K562 (cell line): ENCODE data around the gene MIEF1. TPM values are rescaled to one million over a fixed set of nuclear protein-coding genes. Genes with fewer than 3 reads are reported as not detected.

Source experiments
- E2F8 ChIP-seq: fragments of 450-650 bp; IDR thresholded peaks from 2 replicates; pipeline ENCODE4 v1.7.1; 2018; ENCODE audit warnings: mild to moderate bottlenecking, low read depth; ENCODE audit not compliant: partially characterized antibody
- EP300 ChIP-seq: IDR thresholded peaks from 2 replicates; pipeline ENCODE4 v1.6.1; 2012; ENCODE audit warnings: low read length, improper control_type of control experiment
- ERF ChIP-seq: fragments of 450-650 bp; formaldehyde crosslinking; IDR thresholded peaks from 2 replicates; pipeline ENCODE4 v1.4.0; 2020; ENCODE audit warnings: mild to moderate bottlenecking, mixed read lengths
- ETV5 ChIP-seq: sonication (generic); formaldehyde crosslinking; IDR thresholded peaks from 2 replicates; pipeline ENCODE4 v1.4.0; 2020; ENCODE audit warnings: low read depth, mild to moderate bottlenecking, missing genetic modification reagents
- MAFK ChIP-seq: IDR thresholded peaks from 2 replicates; pipeline ENCODE4 v1.6.1; 2011; ENCODE audit warnings: low read length, improper control_type of control experiment
- MGA ChIP-seq: fragments of 450-650 bp; IDR thresholded peaks from 2 replicates; pipeline ENCODE4 v1.6.1; 2016; ENCODE audit warnings: mild to moderate bottlenecking, moderate library complexity
- TCF3 ChIP-seq: sonication (generic); formaldehyde crosslinking; IDR thresholded peaks from 2 replicates; pipeline ENCODE4 v1.4.0; 2020; ENCODE audit warnings: mild to moderate bottlenecking, missing genetic modification reagents
- XRCC5 ChIP-seq: fragments of 200-400 bp; formaldehyde crosslinking; IDR thresholded peaks from 2 replicates; pipeline ENCODE4 v1.6.1; 2017; ENCODE audit warnings: low read depth, mild to moderate bottlenecking, low read length
- ZBTB33 ChIP-seq: sonication (generic); formaldehyde crosslinking; IDR thresholded peaks from 2 replicates; pipeline ENCODE4 v1.8.1; 2023; ENCODE audit warnings: mild to moderate bottlenecking, missing genetic modification reagents
- ZNF175 ChIP-seq: fragments of 200-800 bp; sonication (Bioruptor generic); IDR thresholded peaks from 2 replicates; pipeline ENCODE4 v1.6.1; 2016; ENCODE audit warnings: low read depth, mild to moderate bottlenecking, missing genetic modification characterization, missing compliant biosample characterization
- polyA plus RNA-seq, 8 experiments: library from polyadenylated mRNA; depleted of rRNA in 4 of 8; stranded (reverse) in 5 of 8; unstranded in 3 of 8; fragments of >200 nt; fragmentation: Nextera tagmentation in 2 of 8; fragmentation: Illumina TruSeq in 1 of 8; extraction: Ambion mirVana in 2 of 8; extraction: Trizol in 1 of 8; gene quantifications; 2 replicates each; pipeline versions ENCODE4 v1.2.1 to v1.2.3, GENCODE V29; 2011 to 2014; ENCODE audit warnings: inconsistent platforms in 1 of 8, missing spikeins in 1 of 8
- total RNA-seq, 7 experiments: library from RNA; depleted of rRNA in 6 of 7; stranded (reverse); fragments of >200 nt in 6 of 7; fragmentation: Illumina TruSeq in 2 of 7; extraction: Trizol in 2 of 7; gene quantifications; 2 replicates each; pipeline versions ENCODE4 v1.2.1 to v1.2.3, GENCODE V29; 2011 to 2021; ENCODE audit warnings: low replicate concordance in 1 of 7

The MIEF1 gene
- total and polyA plus RNA-seq, 9 of the 15 experiments (the other 6 are each of a cell fraction or from before 2014, with no cell fraction given), result 10.9 to 51.8 (median 25.5) TPM

- TF ChIP-seq MGA (peak; percentile 79), ERF (CRISPR knock-in tag) (peak; percentile 46; the same call in 1 of the 2 replicates), EP300 (no peak; the same call in 1 of the 2 replicates), XRCC5 (peak; percentile 76; the same call in 1 of the 2 replicates), ETV5 (CRISPR knock-in tag) (peak; percentile 96), TCF3 (CRISPR knock-in tag) (peak; percentile 12; the same call in 1 of the 2 replicates), ZBTB33 (CRISPR knock-in tag) (0 out of 2 replicates have a peak, but pooled peaks have one; percentile 32), E2F8 (peak; percentile 84), ZNF175 (no peak), MAFK (no peak)
Measured at GRCh38 chr22:39520226-39521105, 18.4 kb downstream of the MIEF1 start, which contains the start of gene ATF4 (continued).
